HS-27A (cell line): ENCODE results near the gene TRIM2.
"Not testable (repeated sequence)": the region's sequence is repeated elsewhere in the genome, so short reads cannot be mapped to it uniquely, and the experiment has no call there.

Experiments used
- DNase-seq: peaks from one replicate; pipeline ENCODE4 v3.0.0-alpha.2; 2012; ENCODE audit warnings: low read depth, missing footprints

The TRIM2 gene

GRCh38 chr4:153204247-153204671 is at the start of gene TRIM2:
TSS of gene TRIM2 (plus strand) at chr4:153204443. CDS start at chr4:153204531, 88 bp downstream.
- no peak for DNase-seq

DNA sequence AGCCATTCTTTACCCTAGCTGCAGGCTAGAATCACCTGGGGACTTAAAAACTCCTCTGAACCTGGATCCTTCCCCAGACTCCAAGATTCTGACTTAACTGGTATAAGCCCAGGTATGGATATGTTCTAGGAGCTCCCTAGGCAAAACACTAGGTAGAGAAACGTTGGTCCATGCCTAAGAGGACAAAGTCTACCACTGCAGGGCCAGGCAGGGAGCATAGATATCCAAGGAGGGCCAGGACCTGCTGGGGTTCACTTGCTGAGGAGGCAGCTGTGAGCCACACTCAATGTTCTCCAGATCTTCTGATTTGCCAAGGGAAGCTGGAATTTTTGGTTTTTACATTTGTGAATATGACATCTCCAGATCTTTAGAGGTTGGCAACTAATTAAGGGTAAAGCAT is 48.6 kb upstream of the TRIM2 start:
- DNase-seq, result no peak

DNA sequence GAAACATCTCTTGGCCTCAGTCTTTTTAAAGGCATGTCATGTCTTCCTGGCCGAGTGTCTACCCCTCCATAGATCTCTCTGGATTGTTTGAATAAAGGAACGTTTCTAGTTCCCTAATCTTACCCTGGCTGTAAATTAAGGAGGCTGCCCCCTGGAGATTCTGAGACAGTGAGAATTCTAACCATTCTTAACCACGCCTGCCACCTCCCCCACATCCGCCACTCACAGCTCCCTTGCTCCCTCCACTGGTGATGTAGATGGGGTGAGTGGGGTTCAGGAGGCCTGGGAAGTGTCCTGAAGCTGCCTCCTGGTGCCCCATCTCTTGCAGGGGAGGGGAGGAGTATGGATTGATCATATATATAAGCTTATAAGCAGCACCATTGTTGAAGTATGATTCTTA is 48.0 kb upstream of the TRIM2 start:
- no peak for DNase-seq

- no peak for DNase-seq
These were observed 47.5 kb upstream of the TRIM2 start for GRCh38 chr4:153156721-153157120.

GRCh38 chr4:153159016-153159415 is 45.2 kb upstream of the TRIM2 start:
- no peak for DNase-seq

GRCh38 chr4:153159728-153160221 is 44.5 kb upstream of the TRIM2 start:
- DNase-seq, result no peak

- DNase-seq, result no peak
These were observed 43.4 kb upstream of the TRIM2 start for GRCh38 chr4:153160821-153161220.

- DNase-seq, result no peak
These were observed 42.8 kb upstream of the TRIM2 start for GRCh38 chr4:153161226-153161963.

GRCh38 chr4:153165236-153165635 is 39.0 kb upstream of the TRIM2 start:
- not testable (repeated sequence) for DNase-seq

DNA sequence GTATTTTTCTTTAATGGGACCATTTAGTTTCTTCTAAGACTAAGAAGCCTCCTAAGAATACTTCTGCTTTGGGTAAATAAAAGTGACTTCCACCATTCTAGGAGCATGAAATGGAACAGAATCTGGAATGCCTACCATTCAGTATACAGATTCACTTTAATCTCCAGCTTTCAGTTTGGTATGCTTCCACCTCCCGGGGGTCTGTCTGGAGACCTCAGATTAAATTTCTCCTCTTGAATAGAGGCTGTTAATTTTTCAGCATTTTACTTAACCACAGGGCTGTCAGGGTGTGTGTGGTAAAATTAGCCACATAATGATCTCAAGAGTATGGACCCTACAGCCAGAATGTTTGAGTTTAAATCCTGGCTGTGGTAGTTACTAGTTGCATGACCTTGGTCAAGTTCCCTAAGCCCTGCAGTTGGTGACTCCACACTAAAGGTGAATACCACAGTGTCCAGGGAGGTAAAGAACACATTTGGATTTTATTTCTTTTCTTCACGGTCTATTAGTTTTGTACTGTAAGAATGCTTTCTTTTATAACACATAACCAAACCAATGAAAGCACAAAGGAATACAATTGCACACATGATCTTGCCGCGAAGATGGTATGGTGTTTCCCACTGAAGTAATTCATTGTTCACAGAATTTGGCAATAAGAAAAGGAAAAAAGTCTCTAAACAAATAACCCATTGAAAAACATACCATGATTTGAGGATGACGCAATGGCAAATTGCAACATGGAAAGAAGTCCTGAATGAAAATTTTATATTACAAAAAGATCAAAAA is 37.3 kb upstream of the TRIM2 start:
- no peak for DNase-seq

DNA sequence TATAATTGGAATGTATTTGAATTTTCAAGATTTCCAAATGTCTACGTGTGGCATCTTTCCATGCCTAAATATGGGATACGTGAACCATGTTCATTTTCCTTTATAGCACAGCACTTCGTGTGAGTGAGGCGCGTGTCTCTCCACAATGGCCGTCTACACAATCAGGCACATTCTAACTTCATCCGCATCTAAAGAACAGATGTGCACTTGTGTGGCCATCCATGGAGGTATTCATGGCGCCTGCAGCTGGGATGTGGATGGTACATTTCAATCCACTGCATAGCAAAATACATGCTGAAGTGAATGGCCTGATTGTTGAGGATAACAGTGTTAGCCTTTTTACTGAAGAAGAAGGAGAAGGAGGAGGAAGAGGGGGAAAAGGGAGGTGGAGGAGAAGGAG is 34.5 kb upstream of the TRIM2 start:
- DNase-seq, result no peak

DNA sequence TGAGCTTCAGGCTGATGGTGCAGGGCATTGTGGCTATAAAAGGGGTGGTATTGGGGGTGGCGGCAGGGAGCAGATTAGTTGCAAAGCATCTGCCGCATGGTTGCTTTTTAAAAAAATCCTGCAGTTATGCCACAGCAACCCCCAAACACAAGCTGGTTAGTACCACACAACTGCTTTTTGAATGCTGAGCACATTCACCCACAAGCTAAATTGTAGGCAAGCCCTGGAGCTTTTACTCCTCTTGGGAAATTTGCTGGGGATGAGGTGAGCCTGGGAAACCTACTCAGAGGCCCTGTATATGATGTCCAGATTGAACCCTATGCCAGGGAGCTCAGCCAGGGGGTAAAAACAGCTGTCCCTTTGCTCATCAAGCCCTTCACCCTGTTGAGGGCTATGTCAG is 33.8 kb upstream of the TRIM2 start:
- no peak for DNase-seq

- no peak for DNase-seq
These were observed 29.2 kb upstream of the TRIM2 start for GRCh38 chr4:153174821-153175567.

- DNase-seq, result no peak
These were observed 27.3 kb upstream of the TRIM2 start for GRCh38 chr4:153176938-153177337.

DNA sequence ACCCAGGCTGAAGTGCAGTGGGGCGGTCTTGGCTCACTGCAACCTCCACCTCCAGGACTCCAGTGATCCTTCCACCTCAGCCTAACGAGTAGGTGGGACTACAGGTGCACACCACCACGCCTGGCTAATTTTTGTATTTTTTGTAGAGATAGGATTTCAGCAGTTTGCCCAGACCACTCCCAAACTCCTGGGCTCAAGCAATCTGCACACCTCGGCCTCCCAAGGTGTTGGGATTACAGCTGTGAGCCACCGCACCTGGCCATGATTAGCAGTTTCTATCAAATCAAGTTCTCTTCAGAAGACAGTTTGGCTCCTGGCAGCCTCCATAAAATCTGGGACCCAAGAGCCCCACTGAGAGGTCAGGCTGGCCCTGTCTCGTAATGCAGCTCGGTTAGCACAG is 26.4 kb upstream of the TRIM2 start:
- DNase-seq, result no peak

- DNase-seq, result no peak
These were observed 25.1 kb upstream of the TRIM2 start for GRCh38 chr4:153179100-153179499.

DNA sequence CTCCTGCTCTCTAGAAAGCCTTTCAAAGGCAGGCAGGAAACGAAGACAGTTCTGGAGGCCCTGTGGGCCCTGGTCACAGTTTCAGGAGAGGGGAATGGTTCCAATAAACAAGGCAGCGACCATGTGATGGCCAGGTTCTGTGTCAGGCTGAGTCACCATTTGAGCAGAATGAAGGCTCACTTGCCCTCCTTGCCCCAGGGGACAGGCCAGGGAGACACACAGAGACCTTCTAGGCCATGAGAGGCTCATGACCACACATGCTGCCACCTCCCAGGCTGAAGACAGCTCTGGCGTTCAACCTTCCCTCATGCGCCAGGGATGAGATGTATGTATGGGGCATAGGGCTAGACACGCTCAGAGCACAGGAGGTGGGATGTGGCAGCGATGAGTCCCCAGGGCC is 22.9 kb upstream of the TRIM2 start:
- DNase-seq, result no peak

DNA sequence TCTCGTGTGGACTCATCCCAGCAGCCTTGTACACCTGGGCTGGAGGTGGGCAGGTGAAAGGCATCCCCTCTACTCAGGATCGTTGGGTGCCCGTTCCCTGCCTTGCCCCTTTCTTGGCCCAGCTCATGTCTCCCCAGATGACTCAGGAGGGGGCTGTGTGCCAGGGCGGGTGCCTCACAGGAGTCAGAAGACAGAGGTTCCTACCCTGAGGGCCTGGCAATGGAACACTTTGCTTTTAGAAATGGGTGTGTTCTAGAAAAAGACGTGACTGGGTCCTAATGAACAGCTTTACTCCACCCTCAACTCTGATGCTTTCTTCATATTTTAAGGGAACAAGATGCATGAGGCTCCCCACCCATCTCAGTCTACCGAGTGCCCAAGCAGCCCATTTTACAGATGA is 22.5 kb upstream of the TRIM2 start:
- no peak for DNase-seq

DNA sequence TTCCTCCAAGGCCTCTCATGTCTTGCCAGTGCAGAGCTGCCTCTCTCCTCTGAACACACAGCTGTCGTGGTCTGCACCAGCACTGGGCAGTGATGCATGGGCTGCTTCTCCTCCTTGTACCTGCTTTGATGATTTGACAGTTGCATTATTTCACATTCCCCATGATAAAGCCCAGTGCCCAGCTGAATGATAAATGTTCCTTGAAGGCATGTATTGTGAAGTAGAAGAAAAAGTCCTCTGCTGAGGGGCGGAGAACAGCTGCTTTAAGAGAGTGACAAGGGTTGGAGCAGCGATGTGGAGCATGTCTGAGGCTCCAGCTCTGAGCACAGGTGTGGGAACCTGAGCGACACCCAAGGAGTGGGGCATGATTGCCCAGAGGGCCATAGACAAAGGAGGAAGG is 21.1 kb upstream of the TRIM2 start:
- DNase-seq, result no peak

DNA sequence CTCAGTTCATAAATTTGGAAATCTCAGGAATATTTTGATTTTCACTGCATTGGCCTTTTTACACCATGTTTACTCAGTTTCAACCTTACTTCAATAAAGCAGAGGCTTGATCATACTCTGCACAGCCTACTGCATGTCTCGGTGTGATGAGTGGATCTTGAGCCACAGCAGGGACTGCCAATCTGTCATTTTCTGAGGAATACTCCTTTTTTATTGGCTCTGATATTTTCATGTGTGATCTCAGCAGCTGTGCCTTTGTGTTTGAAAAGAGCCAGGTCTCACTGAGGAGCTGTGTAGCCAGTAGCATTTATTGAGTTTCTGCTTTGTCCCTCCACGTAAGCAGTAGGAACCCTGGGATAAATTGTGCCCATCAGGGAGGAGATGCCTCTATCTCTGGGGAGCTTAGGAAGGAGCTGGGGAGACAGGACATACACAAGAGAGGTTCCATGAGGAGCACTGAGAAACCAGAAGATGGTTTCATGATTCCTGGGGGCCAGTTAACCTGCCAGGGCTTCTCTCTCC is 18.9 kb upstream of the TRIM2 start:
- DNase-seq, result no peak

GRCh38 chr4:153186046-153186728 is 18.1 kb upstream of the TRIM2 start:
- no peak for DNase-seq
